H9 (cell line): ENCODE results near the gene FAM43A. TPM values are rescaled to one million over a fixed set of nuclear protein-coding genes. Genes with fewer than 3 reads are reported as not detected.

Experiments used
- DNase-seq: peaks from one replicate; pipeline ENCODE4 v3.0.0-alpha.2; 2017
- H2AFZ ChIP-seq: one replicate; pipeline ENCODE4 v1.6.1; 2013; ENCODE audit warnings: mild to moderate bottlenecking, low read length, control low read depth, moderate library complexity
- H2AK5ac ChIP-seq: 2 replicates; pipeline ENCODE4 v1.6.1; 2013; ENCODE audit warnings: low read length, control low read depth, mixed read lengths; ENCODE audit not compliant: insufficient read length
- H2BK120ac ChIP-seq: one replicate; pipeline ENCODE4 v1.6.1; 2013; ENCODE audit warnings: low read depth, mild to moderate bottlenecking, low read length, control low read depth, inconsistent platforms; ENCODE audit not compliant: poor library complexity, severe bottlenecking
- H2BK12ac ChIP-seq: 2 replicates; pipeline ENCODE4 v1.6.1; 2013; ENCODE audit warnings: low read length, control low read depth, mixed read lengths, low read depth; ENCODE audit not compliant: insufficient read length
- H2BK15ac ChIP-seq: 2 replicates; pipeline ENCODE4 v1.6.1; 2013; ENCODE audit warnings: low read depth, low read length, control low read depth
- H2BK20ac ChIP-seq: one replicate; pipeline ENCODE4 v1.6.1; 2013; ENCODE audit warnings: low read depth, mild to moderate bottlenecking, low read length, control low read depth, inconsistent platforms; ENCODE audit not compliant: poor library complexity, severe bottlenecking
- H2BK5ac ChIP-seq: 2 replicates; pipeline ENCODE4 v1.6.1; 2013; ENCODE audit warnings: low read length, control low read depth, mixed read lengths; ENCODE audit not compliant: insufficient read length
- H3K14ac ChIP-seq: 2 replicates; pipeline ENCODE4 v1.6.1; 2013; ENCODE audit warnings: low read length, control low read depth; ENCODE audit not compliant: insufficient read depth
- H3K18ac ChIP-seq: 2 replicates; pipeline ENCODE4 v1.6.1; 2013; ENCODE audit warnings: low read depth, mild to moderate bottlenecking, mixed read lengths, low read length, control low read depth; ENCODE audit not compliant: insufficient read length
- H3K23ac ChIP-seq: 2 replicates; pipeline ENCODE4 v1.6.1; 2013; ENCODE audit warnings: low read length, control low read depth, mixed read lengths, low read depth; ENCODE audit not compliant: insufficient read length
- H3K23me2 ChIP-seq: 2 replicates; pipeline ENCODE4 v1.6.1; 2013; ENCODE audit warnings: low read depth, mild to moderate bottlenecking, mixed read lengths, low read length, control low read depth; ENCODE audit not compliant: insufficient read length, poor library complexity, severe bottlenecking
- H3K27ac ChIP-seq: 2 replicates; pipeline ENCODE4 v1.5.1; 2013; ENCODE audit warnings: low read length, control low read depth, mixed read lengths, low read depth; ENCODE audit not compliant: insufficient read length
- H3K27me3 ChIP-seq: 2 replicates; pipeline ENCODE4 v1.6.1; 2013; ENCODE audit warnings: low read length, control low read depth, inconsistent platforms; ENCODE audit not compliant: insufficient read depth
- H3K4ac ChIP-seq: 2 replicates; pipeline ENCODE4 v1.6.1; 2013; ENCODE audit warnings: low read depth, mild to moderate bottlenecking, control low read depth, inconsistent platforms, low read length, moderate library complexity
- H3K4me1 ChIP-seq: 2 replicates; pipeline ENCODE4 v1.6.1; 2013; ENCODE audit warnings: low read length, control low read depth, inconsistent platforms; ENCODE audit not compliant: insufficient read depth
- H3K4me2 ChIP-seq: 2 replicates; pipeline ENCODE4 v1.6.1; 2013; ENCODE audit warnings: low read length, control low read depth, mixed read lengths; ENCODE audit not compliant: insufficient read length, insufficient read depth
- H3K56ac ChIP-seq: 2 replicates; pipeline ENCODE4 v1.6.1; 2013; ENCODE audit warnings: low read depth, mild to moderate bottlenecking, mixed read lengths, low read length, control low read depth; ENCODE audit not compliant: insufficient read length
- H3K79me1 ChIP-seq: 2 replicates; pipeline ENCODE4 v1.6.1; 2013; ENCODE audit warnings: low read depth, mild to moderate bottlenecking, moderate library complexity, low read length, control low read depth, inconsistent platforms; ENCODE audit not compliant: insufficient read depth, poor library complexity, severe bottlenecking
- H3K79me2 ChIP-seq: 2 replicates; pipeline ENCODE4 v1.6.1; 2013; ENCODE audit warnings: low read length, control low read depth, inconsistent platforms; ENCODE audit not compliant: insufficient read depth
- H3K9ac ChIP-seq: 2 replicates; pipeline ENCODE4 v1.6.1; 2013; ENCODE audit warnings: low read length, control low read depth, mixed read lengths; ENCODE audit not compliant: insufficient read length; ENCODE audit errors: extremely low read depth
- H3K9me3 ChIP-seq: one replicate; pipeline ENCODE4 v1.6.1; 2013; ENCODE audit warnings: low read depth, low read length, inconsistent platforms; ENCODE audit not compliant: control insufficient read depth
- H3T11ph ChIP-seq: one replicate; pipeline ENCODE4 v1.6.1; 2013; ENCODE audit warnings: mild to moderate bottlenecking, low read length, control low read depth, inconsistent platforms
- H4K20me1 ChIP-seq: one replicate; pipeline ENCODE4 v1.6.1; 2013; ENCODE audit not compliant: control insufficient read depth, insufficient read length, insufficient read depth
- H4K5ac ChIP-seq: 2 replicates; pipeline ENCODE4 v1.6.1; 2013; ENCODE audit warnings: low read depth, mild to moderate bottlenecking, mixed read lengths, low read length, control low read depth; ENCODE audit not compliant: insufficient read length
- H4K8ac ChIP-seq: replicated peaks from 2 replicates; pipeline ENCODE4 v1.6.1; 2013; ENCODE audit warnings: low read length, control low read depth, mixed read lengths, low read depth; ENCODE audit not compliant: insufficient read length
- H4K91ac ChIP-seq: 2 replicates; pipeline ENCODE4 v1.6.1; 2013; ENCODE audit warnings: low read depth, mild to moderate bottlenecking, moderate library complexity, mixed read lengths, low read length, control low read depth; ENCODE audit not compliant: insufficient read length
- H3K27ac Mint-ChIP-seq, 3 experiments: 2 replicates in 2 of 3; 3 replicates in 1 of 3; pipeline ENCODE4 v1.8.0; 2020 to 2021; ENCODE audit warnings: mixed read lengths in 3 of 3, mild to moderate bottlenecking in 1 of 3, moderate library complexity in 1 of 3
- H3K27me3 Mint-ChIP-seq: 2 replicates; pipeline ENCODE4 v1.8.0; 2021; ENCODE audit warnings: low read depth, mild to moderate bottlenecking, moderate library complexity, mixed read lengths
- H3K36me3 Mint-ChIP-seq, 3 experiments: 2 replicates in 2 of 3; 3 replicates in 1 of 3; pipeline ENCODE4 v1.8.0; 2020 to 2021; ENCODE audit warnings: low read depth in 3 of 3, mixed read lengths in 3 of 3; ENCODE audit not compliant: insufficient read depth in 1 of 3
- H3K4me1 Mint-ChIP-seq, 2 experiments: 2 replicates each; pipeline ENCODE4 v1.8.0; 2020; ENCODE audit warnings: mixed read lengths in 2 of 2
- H3K4me3 Mint-ChIP-seq, 2 experiments: 2 replicates in 1 of 2; 3 replicates in 1 of 2; pipeline ENCODE4 v1.8.0; 2020 to 2021; ENCODE audit warnings: mild to moderate bottlenecking in 2 of 2, mixed read lengths in 2 of 2, moderate library complexity in 1 of 2
- H3K9me3 Mint-ChIP-seq, 2 experiments: 2 replicates in 1 of 2; 3 replicates in 1 of 2; pipeline ENCODE4 v1.8.0; 2020; ENCODE audit warnings: mild to moderate bottlenecking in 2 of 2, mixed read lengths in 2 of 2, moderate library complexity in 1 of 2
- CTCF ChIP-seq: fragments of 200-600 bp; sonication (generic); conservative IDR thresholded peaks from 3 replicates; pipeline ENCODE4 v1.8.0; 2021; ENCODE audit warnings: antibody characterized with exemption, mild to moderate bottlenecking
- WGBS: extraction: QIAGEN DNeasy Blood & Tissue Kit; methylation state at CpG from one replicate; pipeline ENCODE4 v1.1.7; 2013; ENCODE audit warnings: missing lambda C conversion rate, low lambda C conversion rate, mixed read lengths; ENCODE audit not compliant: insufficient read length; ENCODE audit errors: extremely low coverage; 5-methylcytosine and 5-hydroxymethylcytosine counted together
- total RNA-seq: library from RNA; stranded (reverse); gene quantifications from 2 replicates; pipeline ENCODE4 v1.2.1, GENCODE V29; 2021

The FAM43A gene
- total RNA-seq, 1 experiment from 2014 or later = 2.7 TPM

- no peak overlapping the region for H2BK15ac ChIP-seq
- no peak overlapping the region for H3K23ac ChIP-seq
- no peak overlapping the region for H3K14ac ChIP-seq
- Mint-ChIP-seq H3K36me3 (no peaks in the 10 kb centered on the region), H3K9me3 (no peaks in the 10 kb centered on the region), H3K27ac (no peak overlapping the region), H3K27me3 (peaks cover 2% of the 10 kb centered on the region), H3K4me1 (peaks cover 4 to 5% of the 10 kb centered on the region in 2 experiments; a peak in 3 of 4 replicates), H3K4me3 (no peak overlapping the region)
- H2BK120ac ChIP-seq = no peak overlapping the region
- H4K91ac ChIP-seq = no peak overlapping the region
- no peak overlapping the region for H3K18ac ChIP-seq
- no peak overlapping the region for H2AK5ac ChIP-seq
- no peak overlapping the region for H4K5ac ChIP-seq
- H3K79me2 ChIP-seq = no peaks in the 10 kb centered on the region
- no peaks in the 10 kb centered on the region for H3K9me3 ChIP-seq
- H4K8ac ChIP-seq = no peak overlapping the region
- peak; percentile 39; the same call in 1 of the 3 replicates for TF ChIP-seq CTCF
- no peak overlapping the region for H2AFZ ChIP-seq
- no peak for DNase-seq
- H2BK12ac ChIP-seq = no peak overlapping the region
- H4K20me1 ChIP-seq = no peaks in the 10 kb centered on the region
- no peak overlapping the region for H3K27ac ChIP-seq
- H2BK5ac ChIP-seq = no peak overlapping the region
- H2BK20ac ChIP-seq = no peak overlapping the region
- no peaks in the 10 kb centered on the region for H3K79me1 ChIP-seq
- H3K4ac ChIP-seq = no peak overlapping the region
- H3K23me2 ChIP-seq = peaks cover 4% of the 10 kb centered on the region
- H3K4me2 ChIP-seq = no peak overlapping the region
- no peaks in the 10 kb centered on the region for H3K27me3 ChIP-seq
- no peak overlapping the region for H3T11ph ChIP-seq
- H3K56ac ChIP-seq = no peak overlapping the region
- WGBS = no CpG with 5 or more reads among the region's 6 CpGs
- no peaks in the 10 kb centered on the region for H3K4me1 ChIP-seq
- no peak overlapping the region for H3K9ac ChIP-seq
These were observed 34.4 kb downstream of the FAM43A start for GRCh38 chr3:194720048-194720447.
